ENCODE measurements around the gene ZFPL1. TPM values are rescaled to one million over a fixed set of nuclear protein-coding genes. Genes with fewer than 3 reads are reported as not detected.
"Not testable (repeated sequence)": the region's sequence is repeated elsewhere in the genome, so short reads cannot be mapped to it uniquely, and the experiment has no call there.

ZFPL1 gene
- total and polyA plus RNA-seq, 9 of the 15 experiments (the other 6 are each of a cell fraction or from before 2014, with no cell fraction given): 3.7 to 37.5 (median 22.7) TPM

DNA sequence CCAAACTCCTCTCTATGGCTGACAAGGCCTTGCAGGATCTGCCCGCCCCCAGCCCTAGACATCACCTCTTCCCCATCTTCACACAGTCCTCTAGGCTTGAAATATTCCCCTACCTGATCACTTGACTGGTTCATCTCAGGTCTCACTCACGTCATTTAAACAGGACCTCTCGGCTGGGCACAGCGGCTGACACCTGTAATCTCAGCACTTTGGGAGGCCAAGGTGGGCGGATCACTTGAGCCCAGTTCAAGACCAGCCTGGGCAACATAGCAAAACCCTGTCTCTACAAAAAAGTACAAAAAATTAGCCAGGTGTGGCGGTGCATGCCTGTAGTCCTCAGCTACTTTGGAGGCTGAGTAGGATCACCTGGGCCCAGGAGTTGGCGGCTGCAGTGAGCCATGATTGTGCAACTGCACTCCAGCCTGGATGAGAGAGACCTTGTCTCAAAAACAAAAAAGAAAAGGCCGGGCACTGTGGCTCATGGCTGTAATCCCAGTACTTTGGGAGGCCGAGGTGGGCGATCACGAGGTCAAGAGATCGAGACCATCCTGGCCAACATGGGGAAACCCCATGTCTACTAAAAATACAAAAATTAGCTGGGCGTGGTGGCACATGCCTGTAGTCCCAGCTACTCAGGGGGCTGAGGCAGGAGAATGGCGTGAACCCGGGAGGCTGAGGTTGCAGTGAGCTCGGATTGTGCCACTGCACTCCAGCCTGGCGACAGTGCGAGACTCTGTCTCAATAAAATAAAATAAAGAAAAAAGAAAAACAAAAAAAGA lies 35.1 kb downstream of the ZFPL1 start:
- H3K36me3 ChIP-seq (ENCODE audit: control insufficient read depth, insufficient read depth, low read length): peaks cover 63% of the 10 kb centered on the region
- H3K9me3 ChIP-seq (replicated peaks; ENCODE audit: control insufficient read depth, insufficient read depth, low read depth, low read length); H3K27me3 ChIP-seq (ENCODE audit: control insufficient read depth in 2 of 2, insufficient read depth in 2 of 2, low read length in 2 of 2); H3K9ac ChIP-seq (ENCODE audit: insufficient read depth in 1 of 2, low read depth in 2 of 2, low read length in 2 of 2); H2AFZ ChIP-seq (ENCODE audit: low read depth, low read length); H3K4me3 ChIP-seq; ATAC-seq; H4K20me1 ChIP-seq (replicated peaks; ENCODE audit: control insufficient read depth, insufficient read depth, low read length); H3K9me1 ChIP-seq (ENCODE audit: control insufficient read depth, insufficient read depth, low read length); in situ Hi-C loops (cut with MboI); FAIRE-seq; DNase-seq (ENCODE audit: extremely low read depth in 1 of 4, low spot score in 3 of 4); H3K4me2 ChIP-seq (ENCODE audit: insufficient read depth, low read length); H3K27ac ChIP-seq (ENCODE audit: extremely low read depth, low read depth, low read length); BruUV-seq (replicated peaks); TF ChIP-seq CEBPG (tag; conservative IDR thresholded peaks at IDR 0.05 in 1 of 2, IDR thresholded peaks at IDR 0.05 in 1 of 2): not testable (repeated sequence)
- WGBS (ENCODE audit: insufficient coverage, low coverage, missing lambda C conversion rate): 90% methylated on average over 18 of the region's 18 CpGs
- intact Hi-C loops (cut with micrococcal nuclease): loop anchor here (10.0 kb wide), 2 partner anchors 196 to 234 kb away; partner anchors contain the start of gene CDC42EP2
- ChIA-PET CTCF (ENCODE audit: low intra/inter-chr PET ratio) (interaction anchor here (1.9 kb wide), 1 partner anchor 272 kb away, joined by 7 read pairs; no protein-coding TSS in a partner anchor), POLR2A (interaction anchor here (0.7 to 9.5 kb wide), 11 partner anchors 9 to 120 kb away, joined by 3 to 182 read pairs (median 4); partner anchors contain the start of genes SPDYC and SYVN1)
- peaks cover 69% of the 10 kb centered on the region for H3K79me2 ChIP-seq (ENCODE audit: control insufficient read depth, insufficient read depth, low read length)
- TF ChIP-seq CEBPB (tag; IDR thresholded peaks at IDR 0.05) (peak; percentile 57), USF1 (CRISPR knock-in tag; IDR thresholded peaks at IDR 0.05) (0 out of 2 replicates have a peak, but pooled peaks have one; percentile 12), POLR2AphosphoS5 (IDR thresholded peaks at IDR 0.05; ENCODE audit: control insufficient read depth, insufficient read depth, low read depth, low read length) (0 out of 2 replicates have a peak, but pooled peaks have one; percentile 17), RBFOX2 (IDR thresholded peaks at IDR 0.05; ENCODE audit: low read depth, low read length) (peak; percentile 58), POLR2G (IDR thresholded peaks at IDR 0.05; ENCODE audit: low read depth, low read length) (peak; percentile 45; the same call in 1 of the 2 replicates), POLR2A (conservative IDR thresholded peaks at IDR 0.05) (peak; percentile 53; the same call in 1 of the 2 replicates), CEBPG (CRISPR knock-in tag; IDR thresholded peaks at IDR 0.05) (peak; percentile 39; the same call in 1 of the 2 replicates), SUPT5H (IDR thresholded peaks at IDR 0.05) (peak; percentile 8; the same call in 1 of the 2 replicates)
- peaks cover 21 to 37% of the 10 kb centered on the region in 2 experiments; a peak in 4 of 5 replicates for H3K4me1 ChIP-seq (replicated peaks in 1 of 2; ENCODE audit: control insufficient read depth in 2 of 2, insufficient read depth in 2 of 2, low read length in 2 of 2)

Measured in K562 (cell line).